Ureter (tissue), 1 donor: Measurements from ENCODE around the gene TARS1. TPM values are rescaled to one million over a fixed set of nuclear protein-coding genes. Genes with fewer than 3 reads are reported as not detected.
"Not testable (repeated sequence)": the region's sequence is repeated elsewhere in the genome, so short reads cannot be mapped to it uniquely, and the experiment has no call there.

Experiments used
- DNase-seq: peaks from one replicate; pipeline ENCODE4 v3.0.0-alpha.2; 2020; ENCODE audit warnings: low spot score
- total RNA-seq: library from RNA; stranded (reverse); gene quantifications from one replicate; pipeline ENCODE4 v1.2.4, GENCODE V29; 2023
- donor health status: DM: yes; HTN: yes; CAD: no.

TARS1 gene
- total RNA-seq, 1 donor from 2014 or later, result 149 TPM

DNA sequence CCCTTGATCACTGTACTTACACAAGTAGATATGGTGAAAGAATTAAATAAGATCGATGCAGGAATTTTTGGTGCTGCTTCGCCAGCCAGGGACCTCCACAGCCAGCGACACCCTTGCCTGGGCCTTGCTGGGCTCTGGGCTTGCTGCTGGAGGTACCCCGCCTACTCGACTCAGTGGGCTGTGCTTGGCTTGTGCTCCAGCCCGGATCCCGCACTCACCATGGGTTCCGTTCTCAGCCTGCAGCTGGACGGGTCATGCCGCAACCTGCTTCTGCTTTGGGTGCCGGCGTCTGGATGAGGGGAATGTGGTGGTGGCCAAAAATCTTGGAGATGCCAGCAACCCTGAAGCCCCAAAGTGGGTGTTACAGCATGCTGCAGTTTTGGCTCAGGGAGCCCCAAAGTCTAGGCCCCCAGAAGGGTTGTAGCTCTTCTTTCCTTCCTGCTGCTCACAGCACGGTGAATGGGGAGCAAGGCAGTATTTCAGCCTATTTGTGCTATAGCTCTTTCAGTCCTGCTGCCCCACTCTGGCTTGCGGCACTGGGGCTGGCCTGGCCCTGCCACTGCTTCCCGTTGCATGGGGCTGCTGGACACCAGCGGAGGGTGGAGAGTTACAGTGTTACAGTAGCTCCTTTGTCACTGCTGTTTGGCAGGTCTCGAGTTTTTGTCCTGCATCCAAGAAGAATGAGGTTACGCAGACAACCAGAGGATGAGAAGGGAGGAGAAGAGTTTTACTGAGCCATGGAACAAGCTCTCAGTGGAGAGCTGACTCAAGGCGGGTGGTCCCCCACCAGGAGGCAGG is 48.0 kb downstream of the TARS1 start:
- no peak for DNase-seq

DNA sequence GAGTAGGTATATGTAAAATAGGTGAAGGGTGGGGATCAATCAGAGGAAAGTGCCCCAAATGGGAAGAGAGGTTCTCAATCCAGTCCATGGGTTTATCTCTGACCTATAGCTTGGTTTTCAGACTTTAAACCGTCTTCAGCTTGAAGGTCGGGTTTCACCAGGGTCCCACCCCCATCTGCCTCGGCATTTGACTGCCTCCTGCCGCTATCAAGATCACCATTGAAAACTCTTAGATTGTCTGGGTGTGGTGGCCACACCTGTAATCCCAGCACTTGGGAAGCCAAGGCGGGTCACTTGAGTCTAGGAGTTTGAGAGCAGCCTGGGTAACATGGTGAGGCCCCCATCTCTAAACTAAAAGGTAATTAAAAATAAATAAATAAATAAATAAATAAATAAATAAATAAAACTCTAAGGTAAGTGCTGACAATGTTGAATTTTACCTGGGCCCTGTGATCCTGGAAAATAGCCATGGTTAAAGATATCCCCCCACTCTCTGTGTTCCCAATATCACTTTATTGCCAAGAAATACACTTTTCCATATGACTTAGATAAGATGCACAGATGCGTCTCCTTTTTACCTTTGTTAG is 48.8 kb downstream of the TARS1 start:
- no peak for DNase-seq

DNA sequence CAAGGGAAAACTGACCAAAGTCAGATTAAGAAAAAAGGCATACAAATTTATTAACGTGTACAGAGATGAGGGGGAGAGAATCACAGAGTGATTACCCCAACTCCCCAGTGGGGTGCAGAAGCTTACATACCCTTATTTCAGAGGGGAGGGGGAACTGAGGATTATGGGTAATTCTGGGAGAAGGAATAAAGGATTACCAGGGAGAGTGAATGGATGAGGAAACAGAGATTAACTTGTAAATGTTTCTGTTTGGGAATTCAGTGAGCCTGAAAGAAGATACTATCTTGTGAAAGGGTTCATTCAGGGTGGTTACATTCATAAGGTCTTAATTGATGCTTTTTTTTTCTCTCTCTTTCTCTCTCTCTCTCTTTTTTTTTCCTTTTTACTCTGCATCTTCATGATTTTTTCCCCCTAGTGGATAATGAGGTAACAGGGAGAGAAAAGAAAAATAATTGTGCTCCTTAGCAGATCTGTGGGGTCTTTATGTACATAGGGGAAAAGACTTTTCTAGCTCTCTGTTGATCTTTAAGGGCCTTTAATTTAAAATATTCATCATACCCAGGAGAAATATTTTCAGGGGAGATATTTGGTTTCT is 49.4 kb downstream of the TARS1 start:
- no peak for DNase-seq

DNA sequence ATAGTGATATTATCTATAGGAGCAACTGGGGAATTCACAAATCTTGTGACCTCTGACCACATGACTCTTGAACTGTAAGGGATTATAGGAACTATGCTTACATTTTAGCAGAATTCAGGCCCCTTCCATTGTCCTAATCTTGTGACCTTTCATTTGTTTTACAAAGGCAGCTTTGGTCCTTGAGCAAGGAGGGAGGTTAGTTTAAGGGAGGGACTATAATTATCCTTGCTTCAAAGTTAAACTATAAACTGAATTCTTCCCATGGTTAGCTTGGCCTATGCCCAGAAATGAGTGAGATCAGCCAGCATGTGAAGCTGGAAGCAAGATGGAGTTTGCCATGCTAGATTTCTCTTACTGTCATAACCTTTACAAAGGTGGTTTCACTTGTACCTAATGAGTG is 51.2 kb downstream of the TARS1 start:
- no peak for DNase-seq

DNA sequence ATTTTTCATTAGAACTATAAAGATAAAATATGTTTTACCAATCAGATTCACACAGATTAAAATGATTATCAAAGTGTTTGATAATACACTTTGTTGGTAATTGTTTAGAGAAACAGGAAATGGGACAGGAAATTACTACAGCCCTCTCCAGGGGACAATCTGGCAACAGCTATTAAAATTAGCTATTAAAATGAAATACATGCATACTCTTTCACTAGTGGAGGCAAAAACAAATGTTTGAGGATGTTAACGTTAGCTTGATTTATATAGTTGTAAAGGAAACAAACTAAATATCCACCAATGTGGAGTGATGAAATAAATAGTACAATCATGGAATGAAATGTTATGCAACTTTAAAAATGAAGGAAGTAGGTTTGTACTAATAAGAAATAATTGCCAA is 53.7 kb downstream of the TARS1 start:
- DNase-seq, result no peak

DNA sequence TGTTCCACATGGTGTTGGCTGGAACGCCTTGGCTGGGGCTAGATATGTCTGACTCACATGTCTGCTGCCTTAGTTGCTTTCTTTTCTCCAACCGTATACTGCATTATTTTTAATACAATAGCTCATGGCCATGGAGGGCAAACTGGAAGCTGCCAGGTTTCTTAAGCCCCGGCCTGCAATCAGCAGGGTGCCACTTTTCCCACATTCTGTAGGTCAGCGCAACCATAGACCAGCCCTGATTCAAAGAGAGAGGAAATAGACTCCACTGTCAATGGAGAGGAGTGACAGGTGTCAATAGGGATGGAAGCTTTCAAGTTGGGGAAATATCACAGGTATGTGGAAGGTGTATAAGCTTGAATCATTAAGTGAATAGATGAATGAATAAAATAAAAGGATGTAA is 60.5 kb downstream of the TARS1 start:
- DNase-seq, result no peak

DNA sequence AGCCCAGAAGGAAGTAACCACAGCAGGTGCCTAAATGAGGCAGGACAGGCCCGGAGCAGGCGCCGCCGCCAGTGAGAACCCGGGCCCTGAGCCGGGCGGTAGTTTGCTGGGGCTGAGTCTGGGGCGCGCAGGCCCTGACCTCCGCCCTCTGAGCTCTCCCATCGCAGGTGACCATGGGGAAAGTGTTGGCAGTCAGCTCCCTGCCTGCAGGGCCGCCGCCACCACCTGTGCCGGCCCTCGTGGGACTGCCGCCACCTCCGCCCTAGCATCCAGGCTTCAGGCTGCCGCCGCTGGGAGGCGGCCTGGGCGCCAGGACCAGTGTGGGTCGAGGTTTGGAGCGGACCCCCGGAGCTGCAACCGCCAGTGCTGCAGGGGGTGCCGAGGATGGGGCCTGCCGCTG is 61.1 kb downstream of the TARS1 start:
- no peak for DNase-seq

DNA sequence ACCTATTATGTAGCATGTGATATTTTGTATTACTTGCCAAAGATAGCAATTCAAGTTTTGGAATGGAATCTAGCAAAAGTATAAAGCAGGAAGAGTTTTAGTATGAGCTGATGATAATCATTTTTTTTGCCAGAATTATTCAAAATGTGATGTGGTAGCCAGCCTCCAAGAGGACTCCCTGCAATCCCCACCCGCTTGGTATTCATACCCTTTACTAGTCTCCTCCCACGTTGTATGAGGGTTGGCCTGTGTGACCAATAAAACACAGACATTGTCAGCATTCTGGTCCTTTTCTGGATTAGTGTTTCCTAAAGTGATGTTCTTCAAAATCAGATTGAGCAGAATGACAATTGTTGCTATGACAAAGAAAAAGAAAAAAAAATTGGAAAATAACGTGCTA is 63.8 kb downstream of the TARS1 start:
- DNase-seq, result no peak

DNA sequence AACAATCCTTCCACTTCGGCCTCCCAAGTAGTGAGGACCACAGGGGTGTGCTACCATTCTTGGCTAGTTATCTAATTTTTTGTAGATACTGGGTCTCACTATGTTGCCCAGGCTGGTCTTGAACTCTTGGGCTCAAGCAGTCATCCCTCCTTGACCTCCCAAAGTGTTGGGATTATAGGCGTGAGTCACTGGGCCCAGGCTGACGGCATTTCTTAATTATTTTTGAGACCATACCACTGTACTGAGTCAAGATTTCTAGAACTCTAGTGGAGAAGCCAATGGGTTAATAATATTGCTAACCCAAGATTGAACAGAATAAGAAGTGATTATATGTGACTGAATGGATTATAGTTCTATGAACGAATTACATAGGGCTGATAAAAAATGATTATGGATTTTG is 66.7 kb downstream of the TARS1 start:
- no peak for DNase-seq

DNA sequence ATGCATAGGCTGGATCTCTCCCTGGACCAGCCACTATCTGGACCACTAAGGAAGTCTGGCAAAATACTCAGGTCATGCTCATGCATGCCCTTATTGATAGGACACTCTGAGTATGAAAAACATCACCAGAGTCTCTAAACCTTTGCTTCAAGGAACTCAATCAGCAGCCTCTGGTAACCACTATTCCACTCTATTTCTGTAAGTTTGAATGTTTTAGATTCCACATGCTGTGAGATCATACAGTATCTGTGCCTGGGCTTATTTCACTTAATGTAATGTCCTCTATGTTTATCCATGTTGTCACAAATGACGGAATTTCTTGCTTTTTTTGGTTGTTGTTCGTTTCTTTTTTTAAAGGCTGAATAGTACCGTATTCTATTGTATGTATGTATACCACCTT is 68.3 kb downstream of the TARS1 start:
- no peak for DNase-seq

DNA sequence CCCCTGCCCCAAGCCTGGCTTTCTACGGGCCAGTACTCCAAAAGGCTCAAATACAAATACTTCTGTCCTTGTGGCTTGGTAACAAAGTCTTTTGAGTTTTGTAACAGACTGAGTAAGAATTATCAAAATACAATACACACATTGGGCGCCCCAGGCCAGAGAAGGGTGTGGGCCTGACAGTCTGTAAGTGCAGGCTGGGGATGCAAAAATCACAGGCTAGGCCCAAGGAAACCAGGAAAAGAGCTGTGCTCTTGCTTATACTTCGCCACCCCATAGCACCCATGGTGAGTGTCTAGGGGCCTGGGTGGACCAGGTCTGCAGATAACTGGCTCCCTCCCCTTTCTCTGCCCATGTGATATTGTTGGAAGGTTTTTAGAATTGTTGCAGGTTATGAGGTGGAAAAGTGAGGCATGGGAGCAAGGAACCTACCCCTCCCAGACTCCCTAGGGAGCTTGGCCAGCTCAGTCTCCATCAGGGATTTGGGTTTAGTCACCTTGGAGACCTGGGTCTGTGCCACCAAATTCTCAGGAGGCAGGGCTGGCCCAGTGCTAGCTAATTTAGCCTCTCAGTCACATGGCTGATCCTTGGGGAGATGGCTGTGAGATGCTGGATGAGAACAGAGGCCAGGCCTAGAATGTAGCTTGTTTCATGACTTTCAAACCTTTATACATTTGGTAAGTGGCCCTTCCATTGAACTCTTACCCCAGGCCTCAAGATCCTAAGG is 72.9 kb downstream of the TARS1 start:
- DNase-seq, result no peak

DNA sequence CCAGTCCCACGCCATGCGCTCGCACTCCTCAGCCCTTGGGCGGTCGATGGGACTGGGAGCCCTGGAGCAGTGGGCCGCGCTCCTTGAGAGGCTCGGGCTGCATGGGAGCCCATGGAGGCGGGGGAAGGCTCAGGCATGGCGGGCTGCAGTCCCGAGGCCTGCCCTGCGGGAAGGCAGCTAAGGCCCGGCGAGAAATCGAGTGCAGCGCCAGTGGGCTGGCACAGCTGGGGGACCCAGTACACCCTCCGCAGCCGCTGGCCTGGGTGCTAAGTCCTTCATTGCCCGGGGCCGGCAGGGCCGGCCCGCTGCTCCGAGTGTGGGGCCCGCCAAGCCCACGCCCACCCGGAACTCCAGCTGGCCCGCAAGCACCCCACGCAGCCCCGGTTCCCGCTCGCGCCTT is 74.6 kb downstream of the TARS1 start:
- not testable (repeated sequence) for DNase-seq

DNA sequence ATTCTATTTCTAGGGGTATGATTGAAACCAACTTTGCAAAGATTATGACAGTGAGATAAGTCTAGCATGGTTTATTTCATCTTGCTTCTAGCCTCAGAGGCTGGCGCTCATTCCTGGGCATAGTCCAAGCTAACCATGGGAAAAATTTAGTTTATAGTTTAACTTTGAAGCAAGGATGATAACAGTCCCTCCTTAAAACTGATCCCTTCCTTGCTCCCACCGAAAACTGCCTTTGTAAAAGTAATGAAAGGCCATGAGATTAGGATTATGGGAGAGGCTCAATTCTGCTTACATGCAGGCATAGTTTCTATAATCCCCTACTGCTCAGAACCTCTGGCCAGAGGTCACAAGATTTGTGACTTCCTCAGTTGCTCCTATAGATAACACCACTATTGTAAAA is 75.7 kb downstream of the TARS1 start:
- no peak for DNase-seq
